Measurements from ENCODE around the gene SIN3B.
"Not testable (repeated sequence)": the region's sequence is repeated elsewhere in the genome, so short reads cannot be mapped to it uniquely, and the experiment has no call there.

The SIN3B gene, protein sequence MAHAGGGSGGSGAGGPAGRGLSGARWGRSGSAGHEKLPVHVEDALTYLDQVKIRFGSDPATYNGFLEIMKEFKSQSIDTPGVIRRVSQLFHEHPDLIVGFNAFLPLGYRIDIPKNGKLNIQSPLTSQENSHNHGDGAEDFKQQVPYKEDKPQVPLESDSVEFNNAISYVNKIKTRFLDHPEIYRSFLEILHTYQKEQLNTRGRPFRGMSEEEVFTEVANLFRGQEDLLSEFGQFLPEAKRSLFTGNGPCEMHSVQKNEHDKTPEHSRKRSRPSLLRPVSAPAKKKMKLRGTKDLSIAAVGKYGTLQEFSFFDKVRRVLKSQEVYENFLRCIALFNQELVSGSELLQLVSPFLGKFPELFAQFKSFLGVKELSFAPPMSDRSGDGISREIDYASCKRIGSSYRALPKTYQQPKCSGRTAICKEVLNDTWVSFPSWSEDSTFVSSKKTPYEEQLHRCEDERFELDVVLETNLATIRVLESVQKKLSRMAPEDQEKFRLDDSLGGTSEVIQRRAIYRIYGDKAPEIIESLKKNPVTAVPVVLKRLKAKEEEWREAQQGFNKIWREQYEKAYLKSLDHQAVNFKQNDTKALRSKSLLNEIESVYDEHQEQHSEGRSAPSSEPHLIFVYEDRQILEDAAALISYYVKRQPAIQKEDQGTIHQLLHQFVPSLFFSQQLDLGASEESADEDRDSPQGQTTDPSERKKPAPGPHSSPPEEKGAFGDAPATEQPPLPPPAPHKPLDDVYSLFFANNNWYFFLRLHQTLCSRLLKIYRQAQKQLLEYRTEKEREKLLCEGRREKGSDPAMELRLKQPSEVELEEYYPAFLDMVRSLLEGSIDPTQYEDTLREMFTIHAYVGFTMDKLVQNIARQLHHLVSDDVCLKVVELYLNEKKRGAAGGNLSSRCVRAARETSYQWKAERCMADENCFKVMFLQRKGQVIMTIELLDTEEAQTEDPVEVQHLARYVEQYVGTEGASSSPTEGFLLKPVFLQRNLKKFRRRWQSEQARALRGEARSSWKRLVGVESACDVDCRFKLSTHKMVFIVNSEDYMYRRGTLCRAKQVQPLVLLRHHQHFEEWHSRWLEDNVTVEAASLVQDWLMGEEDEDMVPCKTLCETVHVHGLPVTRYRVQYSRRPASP

DNA sequence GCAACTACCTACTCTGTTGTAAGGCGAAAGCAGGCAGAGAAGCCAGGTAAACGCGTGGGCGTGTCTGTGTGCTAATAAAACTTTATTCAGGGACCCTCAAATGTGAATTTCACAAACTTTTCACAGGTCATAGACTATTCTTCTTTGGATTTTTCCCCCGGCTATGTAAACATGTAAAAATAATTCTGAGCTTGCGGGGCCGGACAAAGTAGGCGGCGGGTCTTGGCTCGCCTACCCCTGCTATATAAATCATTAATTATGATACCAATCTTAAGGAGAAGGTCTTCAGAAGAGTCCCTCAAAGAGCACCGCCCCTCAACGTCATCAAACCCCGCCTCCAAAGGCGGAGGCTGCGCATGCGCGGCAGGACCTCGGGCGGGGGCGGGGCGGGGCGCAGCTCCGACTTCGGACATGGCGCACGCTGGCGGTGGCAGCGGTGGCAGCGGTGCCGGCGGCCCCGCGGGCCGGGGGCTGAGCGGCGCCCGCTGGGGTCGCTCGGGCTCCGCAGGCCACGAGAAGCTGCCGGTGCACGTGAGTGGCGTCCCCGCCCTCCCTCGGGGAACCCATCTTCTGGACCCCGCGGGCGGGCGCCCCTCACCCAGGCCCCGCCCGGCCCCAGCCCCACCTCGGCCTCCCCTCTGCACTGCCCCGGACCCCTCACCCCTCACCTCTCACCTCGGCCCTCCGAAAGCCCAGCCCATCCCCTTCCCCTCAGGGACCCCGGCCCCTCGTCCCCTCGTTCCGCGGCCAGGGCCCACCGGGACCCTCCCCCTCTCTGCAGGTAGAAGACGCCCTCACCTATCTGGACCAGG, at the start of gene SIN3B:
Gene SIN3B (plus strand): TSS at position 389 of the 812 bp plus-strand sequence. CDS start 23 bp downstream, at position 412.
- peak; percentile 96 for DNase-seq

DNA sequence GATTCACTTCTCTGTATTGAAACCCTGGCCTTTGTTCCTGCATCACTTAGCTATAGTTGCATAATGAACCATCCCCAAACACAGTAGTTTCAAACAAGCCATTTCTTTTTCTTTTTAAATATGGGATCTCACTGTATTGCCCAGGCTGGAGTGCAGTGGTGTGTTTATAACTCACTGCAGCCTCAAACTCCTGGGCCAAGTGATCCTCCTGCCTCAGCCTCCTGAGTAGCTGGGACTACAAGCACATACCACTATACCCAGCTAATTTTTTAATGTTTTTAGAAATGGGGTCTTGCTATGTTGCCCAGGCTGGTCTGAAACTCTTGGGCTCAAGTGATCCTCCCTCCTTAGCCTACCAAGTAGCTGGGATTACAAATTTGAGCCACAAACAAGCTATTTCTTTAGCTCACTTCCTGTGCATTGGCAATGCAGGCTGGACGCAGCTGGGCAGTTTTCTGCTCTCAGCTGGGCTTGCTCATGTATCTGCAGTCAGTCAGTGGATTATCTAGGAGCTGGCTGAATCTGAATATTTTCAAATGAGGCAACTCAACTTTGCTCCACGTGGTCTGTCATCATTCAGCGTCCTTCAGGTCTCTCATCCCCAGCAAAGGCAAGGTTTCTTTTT, 49.5 kb upstream of the SIN3B start:
- DNase-seq: no peak

DNA sequence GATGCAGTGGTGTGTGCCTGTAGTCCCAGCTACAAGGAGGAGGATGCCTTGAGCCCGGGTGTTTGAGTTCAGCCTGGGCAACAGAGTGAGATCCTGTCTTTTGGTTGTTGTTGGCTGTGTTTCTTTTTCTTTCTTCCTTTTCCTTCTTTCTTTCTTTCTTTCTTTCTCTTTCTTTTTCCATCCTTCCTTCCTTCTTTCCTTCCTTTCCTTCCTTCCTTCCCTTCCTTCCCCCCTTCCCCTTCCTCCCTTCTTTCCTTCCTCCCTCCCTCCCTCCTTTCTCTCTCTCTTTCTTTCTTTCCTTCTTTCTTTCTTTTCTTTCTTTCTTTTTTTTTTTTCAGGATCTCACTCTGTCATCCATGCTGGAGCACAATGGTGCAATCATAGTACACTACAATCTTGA, 46.5 kb upstream of the SIN3B start:
- no peak for DNase-seq

DNA sequence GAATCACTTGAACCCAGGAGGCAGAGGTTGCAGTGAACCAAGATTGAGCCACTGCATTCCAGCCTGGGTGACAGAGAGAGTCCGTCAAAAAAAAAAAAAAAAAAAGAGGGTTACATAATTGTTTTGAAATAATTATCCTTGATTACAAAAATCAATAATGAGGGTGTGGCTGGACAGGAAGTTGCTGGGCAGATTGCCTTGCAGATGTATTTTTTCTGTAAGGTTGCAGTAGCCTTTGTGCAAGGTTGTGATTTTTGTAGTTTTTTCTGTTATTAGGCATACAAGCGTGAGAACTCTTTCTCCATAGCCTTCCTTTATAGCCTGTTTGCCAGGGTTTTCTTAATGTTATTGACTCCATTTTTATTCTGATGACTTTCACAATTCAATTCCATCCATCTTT, 40.7 kb upstream of the SIN3B start:
- DNase-seq: no peak

DNA sequence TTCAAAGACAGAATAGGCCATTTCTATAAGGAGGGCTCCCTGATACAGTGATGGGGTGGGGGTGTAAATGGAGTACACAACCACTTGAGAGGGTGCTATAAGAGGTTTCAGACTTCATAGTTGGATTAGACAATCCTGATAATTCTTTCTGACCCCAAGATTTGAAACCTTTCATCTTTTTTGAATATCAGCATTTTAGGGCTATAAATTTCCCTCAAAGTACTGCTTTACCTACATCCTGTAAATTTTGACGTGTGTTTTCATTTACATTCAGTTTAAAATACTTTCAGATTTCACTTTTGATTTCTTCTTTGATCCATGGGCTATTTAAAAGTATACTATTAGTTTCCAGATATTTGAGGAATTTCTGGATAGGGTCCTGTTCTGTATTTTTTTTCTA, 40.0 kb upstream of the SIN3B start:
- no peak for DNase-seq

DNA sequence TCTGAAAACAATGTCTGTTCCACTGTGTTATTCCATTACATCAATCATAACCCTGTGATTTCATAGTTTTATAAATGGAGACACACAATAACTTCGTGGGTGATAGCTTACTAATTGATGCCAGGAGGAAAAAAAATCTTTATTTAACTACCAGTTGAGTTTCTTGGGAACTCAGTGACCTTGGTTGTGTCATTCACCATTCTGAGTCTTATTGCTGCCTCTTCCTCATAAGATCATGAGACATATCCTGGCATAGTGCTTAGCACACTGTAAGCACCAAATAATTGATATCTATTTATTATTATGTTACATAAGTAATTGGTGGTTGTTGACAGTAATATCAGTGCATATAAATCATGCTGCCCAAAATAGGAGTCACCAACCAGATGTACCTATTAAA, 39.1 kb upstream of the SIN3B start:
- no peak for DNase-seq

DNA sequence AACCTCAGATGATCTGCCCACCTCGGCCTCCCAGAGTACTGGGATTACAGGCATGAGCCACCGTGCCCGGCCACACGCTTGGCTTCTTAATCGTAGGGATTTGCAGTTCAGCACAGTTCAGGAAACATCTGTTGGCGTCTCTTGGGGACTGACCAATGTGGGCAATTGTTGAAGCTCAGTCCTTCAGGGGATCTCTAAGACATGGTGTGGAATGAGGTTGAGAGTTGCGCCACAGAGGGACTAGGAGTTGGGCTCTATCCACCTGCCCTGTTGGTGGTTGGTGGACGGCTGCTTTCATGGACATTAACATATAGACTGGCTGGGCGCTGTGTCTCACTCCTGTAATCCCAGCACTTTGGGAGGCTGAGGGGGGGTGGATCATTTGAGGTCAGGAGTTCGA, 37.3 kb upstream of the SIN3B start:
- DNase-seq: no peak

DNA sequence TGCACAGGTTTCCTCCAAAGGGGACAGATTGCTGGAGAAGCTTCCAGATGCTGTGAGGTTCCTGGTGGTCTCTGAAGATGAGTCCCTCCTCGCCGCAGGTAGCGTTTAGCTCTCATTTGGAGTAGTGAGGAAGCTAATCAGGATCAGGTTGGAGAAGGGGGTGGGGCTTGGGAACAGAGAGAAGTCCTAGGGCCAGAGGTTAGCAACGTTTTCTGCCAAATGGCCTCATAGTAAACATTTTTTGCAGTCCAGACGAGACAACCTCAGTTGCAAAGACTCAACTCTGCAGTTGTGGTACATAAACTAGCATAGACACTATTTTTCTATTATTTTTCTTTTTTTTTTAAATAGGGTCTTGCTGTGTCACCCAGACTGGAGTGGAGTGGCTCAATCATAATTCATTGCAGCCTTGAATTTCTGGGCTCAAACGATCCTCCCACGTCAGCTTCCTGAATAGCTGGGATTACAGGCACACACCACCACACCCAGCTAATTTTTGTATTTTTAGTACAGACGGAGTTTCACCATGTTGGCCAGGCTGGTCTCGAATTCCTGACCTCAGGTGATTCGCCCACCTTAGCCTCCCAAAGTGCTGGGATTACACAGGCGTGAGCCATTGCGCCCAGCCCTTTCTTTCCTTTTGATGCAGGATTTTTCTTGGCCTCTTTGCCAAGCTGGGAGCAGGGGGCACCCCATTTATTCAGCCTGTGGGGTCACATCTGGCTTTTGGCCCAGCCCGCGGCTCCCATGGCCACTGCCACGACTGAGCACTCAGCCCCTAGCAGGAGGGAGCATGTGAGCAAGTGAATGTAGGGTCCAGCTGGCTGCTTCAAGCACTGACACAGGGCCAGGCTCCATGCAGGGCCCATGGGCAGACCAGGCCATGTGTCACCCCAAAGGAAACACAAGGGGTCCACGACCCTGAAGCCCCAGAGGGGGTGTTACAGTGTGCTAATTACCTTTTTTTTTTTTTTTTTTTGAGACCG, 34.4 kb upstream of the SIN3B start:
- no peak for DNase-seq

DNA sequence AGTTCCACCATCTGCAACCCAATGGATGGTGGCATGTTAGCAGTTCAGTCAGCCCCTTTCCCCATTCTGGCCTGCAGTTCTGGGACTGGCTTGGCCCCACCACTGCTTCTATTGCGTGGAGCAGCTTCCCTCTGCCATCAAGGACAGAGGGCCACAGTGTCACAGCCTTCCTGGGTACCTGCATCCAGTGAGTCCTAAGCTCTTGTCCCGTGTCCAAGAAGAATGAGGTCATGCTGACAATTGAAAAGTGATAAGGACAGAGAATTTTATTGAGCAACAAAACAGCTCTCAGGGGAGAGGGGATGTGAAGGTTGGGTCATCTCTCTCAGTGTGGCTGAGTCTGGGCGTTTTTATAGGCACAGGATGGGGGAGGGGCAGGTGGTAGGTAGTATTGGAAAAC, 33.5 kb upstream of the SIN3B start:
- no peak for DNase-seq

DNA sequence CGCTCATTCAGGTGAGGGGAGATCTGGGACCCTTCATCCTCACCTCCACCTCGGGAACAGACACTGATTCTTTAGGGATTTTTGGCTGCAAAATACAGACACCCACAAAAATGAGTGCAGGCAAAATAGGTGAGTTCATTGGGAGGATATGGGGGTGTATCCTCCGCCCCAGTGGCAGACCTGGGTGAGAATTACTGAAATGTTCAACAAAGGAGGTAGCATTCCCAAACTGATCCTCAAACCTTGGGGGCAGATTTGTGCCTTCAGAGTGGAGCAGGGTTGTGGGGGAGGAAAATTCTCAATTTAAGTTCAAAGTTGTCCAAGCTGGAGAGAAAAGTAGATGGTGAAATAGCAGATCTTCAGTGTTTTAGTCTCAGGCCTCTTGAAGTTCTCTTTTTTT, 31.3 kb upstream of the SIN3B start:
- no peak for DNase-seq

DNA sequence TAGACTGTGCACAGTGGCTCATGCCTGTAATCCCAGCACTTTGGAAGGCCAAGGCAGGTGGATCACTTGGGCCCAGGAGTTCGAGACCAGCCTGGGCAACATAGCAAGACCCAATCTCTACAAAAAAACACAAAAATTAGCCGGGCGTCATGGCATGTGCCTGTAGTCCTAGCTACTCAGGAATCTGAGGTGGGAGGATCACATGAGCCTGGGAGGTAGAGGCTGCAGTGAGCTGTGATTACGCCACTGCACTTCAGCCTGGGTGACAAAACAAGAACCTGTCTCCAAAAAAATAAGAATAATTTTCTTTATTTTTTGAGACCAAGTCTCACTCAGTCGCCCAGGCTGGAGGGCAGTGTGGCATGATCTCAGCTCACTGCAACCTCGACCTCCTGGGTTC, 30.9 kb upstream of the SIN3B start:
- not testable (repeated sequence) for DNase-seq

DNA sequence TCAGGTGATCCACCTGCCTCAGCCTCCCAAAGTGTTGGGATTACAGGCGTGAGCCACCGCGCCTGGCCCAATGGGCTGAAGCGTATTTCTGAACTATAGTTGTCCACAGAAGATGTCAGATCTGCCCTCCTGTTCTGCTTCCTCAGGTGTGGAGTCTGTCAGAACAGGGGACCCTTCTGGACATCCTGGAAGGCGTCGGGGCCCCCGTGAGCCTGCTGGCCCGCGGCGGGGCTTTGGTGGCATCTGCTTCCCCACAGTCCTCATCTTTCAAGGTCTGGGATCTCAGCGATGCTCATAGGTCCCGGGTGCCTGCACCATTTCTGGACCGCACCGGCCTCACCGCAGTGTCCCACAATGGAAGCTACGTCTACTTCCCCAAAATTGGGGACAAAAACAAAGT, 29.5 kb upstream of the SIN3B start:
- DNase-seq: no peak

DNA sequence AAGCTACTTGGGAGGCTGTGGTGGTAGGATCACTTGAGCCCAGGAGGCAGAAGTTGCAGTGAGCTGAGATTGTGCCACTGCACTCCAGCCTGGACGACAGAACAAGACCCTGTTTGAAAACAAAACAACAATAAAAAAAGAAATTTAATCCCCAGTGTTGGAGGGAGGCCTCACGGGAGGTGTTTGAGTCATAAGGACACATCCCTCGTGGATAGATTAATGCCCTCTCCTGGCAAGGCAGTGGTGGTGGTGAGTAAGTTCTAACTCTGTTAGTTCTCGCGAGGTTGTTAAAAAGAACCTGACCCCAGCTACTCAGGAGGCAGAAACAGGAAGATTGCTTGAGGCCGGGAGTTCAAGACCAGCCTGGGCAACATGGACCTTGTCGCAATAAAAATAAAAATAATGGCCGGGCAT, 27.6 kb upstream of the SIN3B start:
- DNase-seq: no peak

DNA sequence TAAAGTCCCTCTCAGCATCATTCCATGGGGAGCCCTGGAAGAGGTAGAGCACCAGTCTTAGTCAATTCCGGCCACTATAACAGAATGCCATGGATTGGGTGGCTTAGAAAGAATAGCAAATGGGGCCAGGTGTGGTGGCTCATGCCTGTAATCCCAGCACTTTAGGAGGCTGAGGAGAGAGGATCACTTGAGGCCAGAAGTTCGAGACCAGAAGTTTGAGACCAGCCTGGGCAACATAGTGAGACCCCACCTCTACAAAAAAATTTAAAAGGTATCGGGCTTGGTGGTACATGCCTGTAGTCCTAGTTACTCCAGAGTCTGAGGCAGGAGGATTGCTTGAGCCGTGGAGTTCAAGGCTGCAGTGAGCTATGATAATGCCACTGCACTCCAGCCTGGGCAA, 25.0 kb upstream of the SIN3B start:
- no peak for DNase-seq

DNA sequence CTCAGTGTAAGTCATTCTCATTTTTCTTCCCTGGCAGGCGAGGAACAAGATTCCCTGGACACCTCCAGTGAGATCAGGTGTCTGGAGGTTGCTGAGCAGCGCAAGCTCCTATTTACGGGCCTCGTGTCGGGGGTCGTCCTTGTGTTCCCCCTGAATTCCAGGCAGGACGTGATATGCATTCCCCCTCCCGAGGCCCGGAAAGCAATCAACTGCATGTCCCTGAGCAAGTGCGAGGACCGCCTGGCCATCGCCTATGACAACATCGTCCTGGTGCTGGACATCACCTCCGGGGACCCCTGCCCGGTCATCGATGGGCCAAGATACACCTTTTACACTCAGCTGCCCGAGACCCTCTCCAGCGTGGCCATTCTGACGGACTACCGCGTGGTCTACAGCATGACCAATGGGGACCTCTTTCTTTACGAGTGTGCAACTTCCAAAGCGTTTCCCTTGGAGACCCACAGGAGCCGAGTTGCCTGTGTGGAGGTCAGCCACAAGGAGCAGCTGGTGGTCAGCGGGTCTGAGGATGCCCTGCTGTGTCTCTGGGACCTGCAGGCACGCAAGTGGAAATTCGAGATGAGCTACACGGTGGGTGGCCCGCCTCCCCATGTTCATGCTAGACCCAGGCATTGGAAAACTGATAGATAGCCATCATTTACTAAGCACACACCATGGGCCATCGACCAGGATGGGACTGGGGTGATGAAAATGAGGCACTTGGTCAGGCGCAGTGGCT, 21.5 kb upstream of the SIN3B start:
- no peak for DNase-seq

DNA sequence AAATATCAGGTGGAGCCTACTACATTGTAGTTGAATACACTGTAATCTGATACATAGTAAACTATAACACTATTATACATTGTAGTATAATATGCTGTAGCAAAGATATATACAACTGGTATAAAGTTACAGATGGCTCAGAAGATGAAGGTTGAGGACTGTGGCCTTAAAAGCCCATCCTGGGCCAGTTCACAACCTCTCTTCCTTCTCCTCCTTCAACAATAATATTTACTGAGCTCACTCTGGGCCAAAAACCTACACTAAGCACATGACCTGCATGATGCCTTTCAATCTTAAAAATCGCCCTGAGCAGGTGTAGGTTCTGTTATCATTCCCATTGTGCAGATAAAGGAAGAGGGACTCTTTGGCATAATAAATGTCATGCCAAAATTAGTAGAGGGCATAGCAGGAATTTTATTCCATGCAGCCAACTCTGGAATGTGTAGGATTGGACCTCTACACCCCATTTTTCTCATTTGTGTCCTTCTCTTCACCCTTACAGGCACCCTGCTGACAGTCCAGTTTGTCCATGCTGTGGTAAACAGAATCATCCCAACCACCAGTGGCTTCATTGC, 14.6 kb upstream of the SIN3B start:
- no peak for DNase-seq

DNA sequence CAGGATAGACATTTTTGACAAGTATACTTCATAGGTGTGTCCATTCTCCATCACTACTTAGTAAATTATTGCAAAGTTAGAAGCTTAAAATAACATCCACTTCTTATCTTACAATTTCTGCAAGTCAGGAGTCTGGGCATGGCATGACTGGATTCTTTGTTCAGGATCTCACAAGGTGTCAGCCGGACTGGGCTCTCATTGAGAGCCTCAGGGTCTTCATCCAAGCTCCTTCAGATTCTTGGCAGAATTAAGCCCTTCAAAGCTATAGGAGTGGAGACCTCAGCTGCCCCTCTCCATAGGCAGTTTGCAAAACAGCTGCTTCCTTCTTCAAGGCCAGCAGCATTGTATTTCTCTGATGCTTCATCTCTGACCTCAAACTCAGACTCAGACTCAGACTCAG, 9.1 kb upstream of the SIN3B start:
- no peak for DNase-seq

DNA sequence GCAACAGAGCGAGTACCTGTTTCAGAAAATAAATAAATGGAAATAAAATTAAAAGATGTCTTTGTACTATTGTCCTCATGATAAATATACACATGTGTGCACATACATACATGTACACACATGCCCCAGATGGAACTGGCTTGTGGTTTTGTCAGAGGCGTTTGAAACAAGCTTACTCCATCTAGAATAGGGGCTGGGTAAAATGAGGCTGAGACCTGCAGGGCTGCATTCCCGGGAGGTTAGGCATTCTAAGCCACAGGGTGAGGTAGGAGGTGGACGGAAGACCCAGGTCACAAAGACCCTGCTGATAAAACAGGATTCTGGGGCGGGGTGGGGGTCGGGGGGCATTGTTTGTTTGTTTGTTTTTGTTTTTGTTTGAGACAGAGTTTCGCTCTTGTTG, 8.1 kb upstream of the SIN3B start:
- no peak for DNase-seq

DNA sequence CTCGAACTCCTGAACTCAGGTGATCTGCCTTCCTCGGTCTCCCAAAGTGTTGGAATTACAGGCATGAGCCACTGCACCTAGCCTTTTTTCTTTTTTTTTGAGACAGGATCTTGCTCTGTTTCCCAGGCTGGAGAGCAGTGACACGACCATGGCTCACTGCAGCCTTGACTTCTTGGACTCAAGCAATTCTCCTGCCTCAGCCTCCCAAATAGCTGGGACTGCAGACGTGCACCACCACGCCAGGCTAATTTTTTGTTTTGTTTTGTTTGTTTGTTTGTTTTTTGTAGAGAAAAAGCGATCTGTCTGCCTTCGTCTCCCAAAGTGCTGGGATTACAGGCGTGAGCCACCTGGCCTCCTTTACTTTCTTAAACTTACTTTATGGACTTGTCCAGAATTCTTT, 6.5 kb upstream of the SIN3B start:
- no peak for DNase-seq

All from activated CD8-positive, alpha-beta memory T cell treated with anti-CD3 and anti-CD28 coated beads, Interleukin-2, amount 50 U/mL, for 48 hours (primary cell).